Stimulated activated CD4-positive, alpha-beta T cell treated with anti-CD3 and anti-CD28 coated beads, Interleukin-2, amount 100 ng/mL, for 24 hours (primary cell): ENCODE results near the gene SIRT5.

Source experiments
- DNase-seq, 2 donors: peaks; one replicate each; pipeline ENCODE4 v3.0.0-alpha.2; 2020

The SIRT5 gene

DNA sequence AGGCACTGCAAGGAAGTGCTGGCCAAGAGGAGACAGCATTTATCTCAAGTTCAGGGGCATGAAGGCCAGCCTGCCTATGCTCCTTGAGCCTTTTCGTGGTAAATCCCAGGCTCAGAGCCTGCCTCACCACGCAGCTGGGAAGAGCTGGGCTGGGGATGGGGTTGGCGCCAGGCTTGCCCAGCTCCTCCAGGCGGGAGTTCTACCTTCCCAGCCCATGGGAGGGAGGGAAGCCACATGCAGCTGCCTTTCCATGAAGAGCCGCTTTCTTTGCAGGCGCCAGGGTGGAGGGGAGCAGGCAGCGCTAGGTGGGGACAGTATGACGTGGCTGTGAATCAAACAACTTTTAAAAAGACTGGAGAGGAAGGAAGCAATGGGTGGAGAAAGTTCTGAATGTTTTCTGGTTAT lies 19.5 kb upstream of the SIRT5 start:
- no peak for DNase-seq

DNA sequence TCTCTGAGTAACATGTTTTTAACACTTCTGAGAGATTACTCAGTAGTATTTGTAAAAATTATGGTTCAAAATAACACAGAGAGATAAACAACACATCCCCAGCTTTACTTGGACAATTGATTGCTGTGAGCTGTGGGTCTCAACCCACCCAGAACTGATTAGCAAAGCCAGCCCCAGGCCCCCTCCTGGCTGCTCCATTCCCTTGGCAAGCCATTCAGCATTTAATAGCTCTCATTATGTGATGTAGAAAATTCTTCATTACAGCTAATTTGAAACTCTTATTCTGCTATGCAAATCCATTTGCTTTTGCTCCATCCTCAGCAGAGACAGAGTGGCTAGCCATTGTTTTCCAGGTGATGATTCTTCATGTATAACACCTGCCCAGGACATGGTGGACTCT lies 16.6 kb upstream of the SIRT5 start:
- no peak for DNase-seq

DNA sequence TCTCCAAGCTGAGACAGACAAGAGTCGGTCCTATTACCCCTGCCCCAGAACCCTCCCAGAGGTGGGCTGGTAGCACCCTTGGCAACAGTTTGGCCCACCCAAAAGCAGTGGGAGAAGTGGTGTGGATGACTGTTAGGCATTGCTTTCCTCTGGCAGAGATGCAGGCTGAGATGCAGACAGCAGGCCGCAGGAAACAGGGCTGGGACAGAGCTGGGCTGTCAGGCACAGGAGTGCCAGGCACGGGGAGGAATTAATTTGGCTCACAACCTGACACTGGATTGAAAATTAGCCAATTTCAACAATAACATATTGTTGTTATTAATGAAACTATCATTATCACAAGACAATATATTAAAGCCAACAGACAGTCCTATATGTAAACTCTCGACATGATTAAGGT lies 15.7 kb upstream of the SIRT5 start:
- no peak for DNase-seq

DNA sequence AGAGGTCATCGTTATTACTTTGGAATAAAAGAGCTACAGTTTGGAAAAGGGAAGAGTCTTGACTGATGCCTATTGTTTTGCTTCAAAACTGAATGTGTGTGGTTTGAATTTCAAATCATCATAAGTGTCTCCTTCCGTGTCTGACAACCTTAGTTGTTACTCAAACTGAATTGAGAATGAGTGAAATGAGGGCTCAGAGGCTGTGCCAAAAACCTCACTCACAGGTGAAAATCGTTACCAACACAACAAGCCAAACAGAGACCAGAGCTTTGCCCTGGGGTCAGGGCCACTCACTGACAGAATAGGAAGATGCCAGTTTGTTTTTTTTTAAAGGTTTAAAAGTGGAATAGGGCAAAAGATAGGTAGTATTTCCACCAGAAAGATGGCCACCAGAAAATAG lies 15.2 kb upstream of the SIRT5 start:
- no peak for DNase-seq

DNA sequence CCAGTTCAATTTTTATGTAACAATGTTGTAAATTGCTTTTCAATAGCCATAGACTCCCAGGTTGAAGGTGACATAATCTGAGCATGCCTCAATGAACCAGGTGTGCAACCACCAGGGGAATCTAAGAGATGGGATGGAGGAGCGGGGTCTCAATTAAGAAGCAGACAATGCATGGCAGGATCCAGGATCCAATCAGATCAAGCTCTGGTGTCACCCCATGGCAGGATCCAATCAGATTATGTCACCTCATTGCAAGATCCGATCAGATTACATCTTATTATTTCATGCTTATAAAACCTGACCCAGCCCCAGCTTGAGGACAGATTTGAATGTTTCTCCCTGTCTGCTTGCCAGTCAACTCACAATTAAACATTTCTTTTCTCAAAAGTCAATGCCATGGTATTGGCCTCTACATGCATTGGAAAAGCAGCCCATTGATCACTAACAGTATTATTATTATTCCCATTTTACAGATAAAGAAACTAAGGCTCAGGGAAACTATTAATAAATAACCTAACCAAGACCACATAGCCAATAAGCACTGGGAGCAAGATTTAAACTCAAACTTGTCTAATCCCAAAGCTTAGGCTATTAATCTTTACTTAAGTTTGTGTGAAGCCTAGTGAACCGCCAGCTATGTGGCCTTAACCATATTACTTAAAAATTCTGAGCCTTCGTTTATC lies 14.3 kb upstream of the SIRT5 start:
- no peak for DNase-seq

DNA sequence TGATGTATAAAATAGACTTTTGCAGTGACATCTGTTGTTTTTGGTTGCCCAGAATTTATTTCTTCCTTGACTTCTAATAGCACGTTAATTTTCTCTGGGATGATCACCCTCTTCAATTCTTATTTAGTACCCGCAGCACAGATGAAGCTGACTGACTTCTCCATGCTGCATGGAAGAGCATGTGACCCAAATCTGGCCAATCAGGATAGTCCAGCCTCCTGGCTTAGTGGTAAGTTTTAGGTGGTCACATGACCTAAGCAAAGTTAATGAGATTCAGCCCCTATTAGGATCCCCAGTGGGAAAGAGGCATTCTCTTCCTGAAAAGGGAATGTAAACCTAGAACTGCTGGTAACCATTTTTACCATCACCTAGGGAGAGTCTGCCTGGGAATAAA lies 13.8 kb upstream of the SIRT5 start:
- no peak for DNase-seq

DNA sequence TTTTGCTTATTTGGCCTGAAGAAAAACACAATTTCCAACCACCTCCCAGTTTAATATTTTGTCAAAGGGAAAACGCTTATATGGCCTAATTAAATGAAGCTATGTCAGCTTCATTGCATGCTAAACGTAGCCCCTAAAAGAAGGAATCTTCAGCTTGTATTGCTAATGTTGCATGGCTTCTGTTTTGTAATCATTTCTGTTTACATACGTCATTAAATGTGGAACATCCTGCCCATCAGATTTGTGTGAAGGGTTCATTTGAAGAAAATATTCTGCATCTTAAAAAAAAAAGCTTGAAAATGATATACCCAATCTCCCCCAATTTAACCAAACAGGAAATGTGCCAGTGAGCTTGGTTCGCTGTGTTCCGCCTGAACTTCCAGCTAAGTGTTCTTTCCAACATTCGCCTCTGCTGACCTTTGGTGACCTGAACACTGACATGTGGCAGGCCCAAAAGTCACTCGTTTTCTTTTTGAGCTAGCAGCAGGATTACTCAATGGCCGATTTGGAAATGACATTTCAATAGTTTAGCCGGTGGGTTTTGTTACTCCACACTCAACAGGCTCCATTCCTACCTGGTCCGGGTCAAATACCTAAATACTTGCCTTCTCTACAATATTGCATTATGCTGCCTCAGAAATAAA lies 12.7 kb upstream of the SIRT5 start:
- no peak for DNase-seq

DNA sequence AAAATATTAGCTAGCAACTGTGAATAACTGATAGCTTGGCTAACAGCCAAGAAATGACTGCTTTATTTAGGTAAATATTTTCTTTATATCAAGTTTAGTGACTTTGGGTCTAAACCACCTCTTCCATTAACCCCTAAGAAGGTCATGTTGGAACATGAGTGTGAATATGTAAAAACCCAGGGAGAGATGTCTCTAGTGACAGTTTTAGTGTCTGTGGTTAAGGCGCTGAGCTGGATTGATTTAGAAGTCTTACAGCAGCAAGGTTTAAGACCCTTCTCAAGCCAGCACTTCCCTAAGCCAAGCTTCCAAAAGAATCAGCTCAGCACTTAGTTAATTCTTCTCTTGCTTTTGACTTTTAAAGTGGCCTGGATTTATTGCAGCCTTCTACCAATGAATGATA lies 11.4 kb upstream of the SIRT5 start:
- DNase-seq: no peak

DNA sequence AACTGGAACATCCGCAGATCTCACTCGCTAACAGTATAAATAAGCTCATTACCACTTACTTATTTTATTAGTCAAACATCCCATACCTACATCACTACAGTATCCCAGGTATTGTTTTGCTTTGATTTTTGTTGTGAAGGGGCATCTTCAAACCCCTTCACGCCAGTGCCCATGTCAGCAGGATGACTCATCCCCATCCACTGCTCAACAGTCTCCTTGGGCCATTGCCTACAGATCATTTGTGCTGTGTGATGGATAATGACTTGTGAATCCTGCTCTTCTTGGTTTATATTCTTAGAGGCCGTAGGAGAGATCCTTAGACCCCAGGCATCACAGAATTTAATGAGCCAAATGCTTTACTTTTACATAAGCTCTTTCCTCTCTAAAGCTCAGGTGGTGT lies 8.5 kb upstream of the SIRT5 start:
- DNase-seq: no peak

DNA sequence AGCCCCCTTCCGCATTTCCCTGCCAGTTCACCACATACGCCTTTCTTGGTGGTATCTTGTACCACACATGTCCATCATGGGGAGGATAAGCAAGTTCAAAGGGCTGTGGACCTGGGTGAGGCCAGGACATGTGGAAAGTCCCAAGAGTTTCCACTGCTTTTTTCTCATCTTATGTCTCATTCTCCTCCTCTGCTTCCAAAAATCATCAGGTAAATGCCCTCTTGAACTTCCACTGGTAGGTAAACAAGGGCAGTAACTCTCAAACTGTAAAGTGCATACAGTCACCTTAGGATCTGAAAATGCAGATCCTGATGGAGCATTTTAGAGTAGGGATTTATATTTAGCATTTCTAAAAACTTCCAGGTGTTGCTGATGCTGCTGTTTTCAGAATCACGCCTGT lies 7.9 kb upstream of the SIRT5 start:
- no peak for DNase-seq

DNA sequence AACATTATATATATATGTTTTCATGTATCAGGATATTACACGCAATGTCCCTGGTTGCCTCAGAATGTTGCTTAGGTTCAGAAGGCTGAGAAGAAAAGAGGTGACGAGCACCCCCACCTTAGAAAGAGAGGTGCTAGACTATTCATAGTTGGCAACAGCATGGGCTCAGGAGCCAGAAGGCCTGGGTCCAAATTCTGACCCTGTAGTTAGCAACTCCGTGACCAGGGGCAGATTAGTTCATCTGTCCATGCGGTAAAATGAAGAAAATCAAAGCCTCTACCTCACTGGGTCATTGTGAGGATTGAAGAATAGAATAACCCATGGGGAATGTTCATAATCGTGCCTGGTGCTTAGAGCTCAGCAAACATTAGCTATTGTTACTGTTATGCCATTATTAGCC lies 5.4 kb upstream of the SIRT5 start:
- no peak for DNase-seq

DNA sequence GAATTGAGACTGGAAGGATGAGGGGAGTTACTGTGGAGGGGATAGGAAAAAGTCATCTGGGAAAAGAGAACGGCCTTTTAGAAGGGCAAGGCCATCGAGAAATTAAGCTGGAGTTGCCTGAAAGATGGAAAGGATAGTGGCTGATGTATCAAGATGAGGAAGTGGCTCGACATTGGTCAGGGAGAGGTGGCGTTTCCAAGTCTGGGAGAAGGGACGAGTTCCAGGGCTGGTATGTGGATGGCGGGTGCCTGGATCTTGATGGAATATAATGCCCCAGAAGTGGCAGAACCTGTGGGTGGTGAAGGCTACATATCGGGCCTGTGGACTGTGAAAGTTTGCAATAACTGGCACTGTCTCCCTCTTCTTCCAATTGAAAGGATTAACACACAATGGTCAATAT lies 2.2 kb upstream of the SIRT5 start:
- DNase-seq: no peak

DNA sequence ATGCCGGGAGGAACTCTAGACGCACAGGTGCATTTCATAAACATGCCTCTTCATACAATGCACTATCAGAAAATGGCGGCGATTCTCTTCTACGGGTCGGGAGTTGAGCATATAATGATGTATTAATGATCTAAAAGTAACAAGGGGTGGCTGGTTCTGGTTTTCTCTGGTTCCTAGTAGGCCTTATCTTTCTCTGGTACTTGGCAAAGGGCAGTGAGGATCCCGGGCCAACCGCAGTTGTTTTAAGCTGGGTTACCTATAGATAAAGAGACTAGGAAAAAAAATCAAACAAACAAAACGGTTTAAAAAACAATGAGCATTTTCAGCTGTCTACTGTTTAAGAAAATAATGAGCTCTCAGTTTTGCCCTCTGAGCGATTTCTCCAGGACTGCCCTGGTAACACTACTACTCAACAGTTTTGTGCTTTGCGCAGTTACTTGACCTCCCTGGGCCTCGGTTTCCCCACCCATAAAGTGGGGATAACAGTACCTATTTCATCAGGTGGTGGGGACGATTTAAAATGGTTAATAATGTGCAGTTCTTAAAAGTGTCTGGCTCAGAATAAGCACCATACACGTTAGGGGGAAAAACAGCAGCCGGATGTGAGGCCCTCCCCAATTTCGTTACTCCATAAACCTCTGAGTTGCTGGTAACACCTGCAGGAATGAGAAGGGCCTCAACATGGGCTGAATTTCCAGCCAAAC lies 1.3 kb upstream of the SIRT5 start:
- no peak for DNase-seq

DNA sequence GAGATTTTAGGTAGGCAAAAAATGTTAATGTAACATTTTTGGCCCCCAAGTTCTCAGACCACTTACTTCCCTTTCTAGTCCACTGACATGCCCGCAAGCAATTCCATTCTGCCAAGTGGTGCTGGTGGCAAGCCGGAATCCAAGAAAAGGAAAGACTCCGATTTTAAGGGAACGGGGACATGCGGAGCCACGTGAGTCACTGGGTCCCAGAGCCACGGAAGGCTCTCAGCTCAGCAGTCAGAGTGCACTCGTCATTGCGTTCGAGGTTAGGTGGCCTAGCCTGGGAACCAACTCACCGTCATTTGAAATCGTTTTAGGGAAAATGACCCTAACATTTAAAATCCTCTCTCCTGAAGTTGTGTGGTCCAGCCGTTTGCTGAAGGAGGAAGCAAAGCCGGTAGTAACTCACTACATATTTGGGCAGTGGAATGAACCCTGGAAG lies 711 bp upstream of the SIRT5 start:
- peak; percentile 21 to 25 for DNase-seq

DNA sequence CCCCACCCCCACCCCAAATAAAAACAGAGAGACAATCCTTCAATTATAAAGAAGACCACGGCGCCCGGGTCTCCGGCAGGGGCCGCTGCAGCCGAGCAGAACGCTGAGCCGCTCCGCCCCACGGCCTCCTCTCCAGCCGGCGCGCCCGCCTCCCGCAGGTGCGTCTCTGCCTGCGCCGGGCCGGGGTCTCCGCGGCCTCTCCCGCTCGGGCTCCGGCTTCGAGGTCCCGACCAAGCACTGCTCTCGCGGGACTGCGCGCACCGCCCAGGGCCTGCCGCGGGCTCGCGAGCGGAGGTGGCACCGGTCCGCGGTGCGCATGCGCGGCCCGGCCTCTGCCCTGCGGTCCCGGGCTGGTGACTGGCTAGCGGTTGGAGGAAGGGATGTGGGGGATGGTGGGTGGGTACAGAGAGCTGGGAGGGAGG lies 241 bp upstream of the SIRT5 start:
- DNase-seq: peak; percentile 91

DNA sequence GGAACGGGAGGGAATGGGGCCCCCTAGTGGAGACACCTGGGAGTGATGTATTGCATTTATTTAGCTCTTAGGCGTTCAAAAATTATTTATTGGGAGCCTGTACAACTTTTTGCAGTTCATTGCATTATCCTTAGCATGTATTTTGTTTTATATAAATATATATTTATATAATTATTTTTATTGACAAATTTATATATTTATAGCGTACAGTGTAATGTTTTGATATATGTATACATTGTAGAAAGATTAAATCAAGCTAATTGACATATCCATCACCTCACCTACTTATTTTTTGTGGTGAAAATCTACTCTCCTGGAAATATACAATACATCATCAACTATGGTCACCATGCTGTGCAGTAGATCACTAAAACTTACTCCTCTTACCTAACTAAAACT lies 975 bp downstream of the SIRT5 start:
- DNase-seq: no peak

DNA sequence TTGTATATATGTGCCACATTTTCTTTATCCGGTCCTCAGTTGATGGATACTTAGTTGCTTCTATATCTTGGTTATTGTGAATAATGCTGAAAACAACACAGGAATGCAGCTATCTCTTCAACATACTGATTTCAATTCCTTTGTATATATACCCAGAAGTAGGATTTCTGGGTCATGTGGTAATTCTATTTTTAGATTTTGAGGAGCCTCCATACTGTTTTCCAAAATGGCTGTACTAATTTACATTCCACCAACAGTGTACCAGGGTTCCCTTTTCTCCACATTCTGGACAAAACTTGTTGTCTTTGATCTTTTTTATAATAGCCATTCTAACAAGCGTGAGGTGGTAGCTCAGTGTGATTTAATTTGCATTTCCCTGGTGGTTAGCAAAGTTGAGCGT lies 1.6 kb downstream of the SIRT5 start:
- no peak for DNase-seq

DNA sequence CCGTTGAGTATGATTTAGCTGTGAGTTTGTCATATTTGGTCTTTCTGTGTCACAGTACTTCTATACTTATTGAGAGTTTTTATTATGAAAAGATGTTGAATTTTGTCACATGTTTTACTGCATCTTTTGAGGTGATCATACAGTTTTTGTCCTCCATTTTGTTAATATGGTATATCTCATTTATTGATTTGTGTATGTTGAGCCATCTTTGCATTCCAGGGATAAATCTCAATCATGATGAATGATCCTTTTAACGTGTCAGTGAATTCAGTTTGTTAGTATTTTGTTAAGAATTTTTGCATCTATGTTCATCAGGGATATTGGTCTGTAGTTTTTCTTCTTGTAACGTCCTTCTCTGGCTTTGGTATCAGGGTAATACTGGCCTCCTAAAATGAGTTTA lies 3.5 kb downstream of the SIRT5 start:
- DNase-seq: no peak

DNA sequence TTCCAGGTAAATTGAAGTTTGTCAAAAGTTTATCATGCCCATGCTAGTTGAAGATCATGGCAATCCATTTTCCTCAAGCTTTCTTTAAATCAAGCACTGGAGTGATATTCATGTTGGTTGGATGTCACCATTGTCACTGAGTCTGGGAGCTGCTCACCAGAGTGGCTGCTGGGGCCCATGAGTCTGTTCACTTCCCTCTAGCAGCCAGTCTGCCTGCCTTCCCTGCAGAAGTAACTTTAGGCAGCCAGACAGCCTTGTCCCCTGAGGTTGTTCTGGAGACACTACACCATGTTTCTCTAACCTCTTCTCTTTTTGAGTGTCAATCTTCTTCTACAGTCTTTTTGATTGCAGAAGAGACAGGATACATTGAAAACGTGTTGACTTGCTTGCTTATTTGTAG lies 5.5 kb downstream of the SIRT5 start:
- DNase-seq: no peak

DNA sequence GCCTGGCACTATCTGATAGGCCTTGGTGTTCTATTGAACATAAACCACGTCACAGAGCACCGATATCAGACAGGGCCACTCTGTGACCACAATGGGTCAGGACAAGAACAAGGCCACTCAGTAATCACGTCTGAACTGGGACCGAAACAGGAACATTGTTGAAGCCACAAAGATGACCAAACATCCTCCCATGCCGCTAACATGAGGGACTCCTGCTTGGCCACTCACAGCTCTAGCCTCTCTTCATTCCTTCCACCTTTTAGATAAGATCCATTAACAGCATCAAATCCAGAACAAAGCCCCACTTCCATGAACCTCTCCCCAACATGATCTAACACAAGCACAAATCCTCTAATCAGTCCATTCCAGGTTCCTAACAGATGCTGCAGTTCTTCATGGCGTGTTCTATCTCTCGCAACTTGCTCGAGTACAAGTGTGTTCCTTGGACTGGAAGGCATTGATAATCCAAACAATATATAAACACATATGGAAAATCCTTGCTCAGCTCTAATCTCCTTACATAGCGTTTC lies 7.4 kb downstream of the SIRT5 start:
- DNase-seq: no peak

DNA sequence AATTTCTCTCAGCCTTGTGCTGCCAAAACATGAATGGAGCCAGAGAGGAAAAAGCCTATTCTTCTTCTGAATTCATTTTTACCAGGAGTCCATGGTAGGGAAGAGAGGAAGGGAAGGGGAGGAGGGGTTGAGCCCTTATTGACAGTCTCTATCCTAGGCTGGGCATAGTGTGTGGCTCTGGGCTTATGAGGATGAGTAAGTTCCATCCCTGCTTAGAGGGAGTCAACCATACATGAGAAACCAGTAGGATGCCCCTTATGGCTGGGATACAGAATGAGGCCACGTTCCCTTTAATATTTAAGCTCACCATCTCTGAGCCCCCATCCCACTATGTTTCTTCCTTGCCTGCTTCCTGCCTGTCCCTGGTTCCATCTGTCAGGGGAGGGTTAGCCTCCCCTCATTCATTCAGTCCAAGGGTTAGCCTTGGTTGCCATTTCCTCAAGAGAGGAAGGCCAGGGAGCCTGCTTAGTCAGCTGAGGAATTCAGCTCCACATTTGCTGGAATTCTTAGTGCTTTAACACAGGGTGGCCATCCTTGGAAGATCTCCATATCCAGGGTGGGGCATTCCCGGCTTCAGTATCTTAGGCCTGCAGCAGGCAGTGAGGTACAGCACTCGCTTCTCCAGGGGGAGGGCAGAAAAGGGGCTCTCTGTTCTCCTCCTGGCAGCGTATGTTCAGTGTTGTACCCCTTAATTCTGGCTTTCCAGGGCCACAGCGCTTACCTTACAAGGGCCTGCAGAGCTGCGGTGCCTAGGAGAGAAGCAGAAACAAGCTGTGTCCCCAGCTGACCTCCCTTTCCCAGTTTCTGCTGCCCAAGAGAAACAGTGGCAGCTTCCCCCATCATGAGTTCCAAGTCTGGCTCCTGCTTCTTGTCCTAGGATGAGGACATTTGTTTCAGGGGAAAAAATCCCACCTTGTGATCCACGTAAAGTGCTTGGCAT lies 12.5 kb downstream of the SIRT5 start:
- DNase-seq: no peak

DNA sequence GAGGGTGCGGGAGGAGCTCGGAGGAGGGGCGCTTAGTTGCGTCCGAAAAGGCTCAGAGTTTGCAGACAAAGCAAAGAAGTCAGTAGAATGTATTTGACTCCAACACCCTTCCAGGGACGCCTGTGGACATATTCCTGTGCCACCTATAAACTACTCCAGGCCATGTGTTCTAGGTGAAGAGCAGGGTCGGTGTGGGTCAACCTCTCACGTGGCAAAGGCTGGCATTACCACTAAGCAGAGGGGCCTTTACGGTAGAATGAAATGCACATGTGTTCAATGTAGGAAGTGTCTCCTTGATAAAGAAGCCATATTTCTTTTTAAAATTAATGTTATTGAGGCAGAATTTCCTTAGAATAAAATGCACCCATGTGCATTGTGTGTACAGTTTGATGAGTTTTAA lies 15.4 kb downstream of the SIRT5 start:
- no peak for DNase-seq

DNA sequence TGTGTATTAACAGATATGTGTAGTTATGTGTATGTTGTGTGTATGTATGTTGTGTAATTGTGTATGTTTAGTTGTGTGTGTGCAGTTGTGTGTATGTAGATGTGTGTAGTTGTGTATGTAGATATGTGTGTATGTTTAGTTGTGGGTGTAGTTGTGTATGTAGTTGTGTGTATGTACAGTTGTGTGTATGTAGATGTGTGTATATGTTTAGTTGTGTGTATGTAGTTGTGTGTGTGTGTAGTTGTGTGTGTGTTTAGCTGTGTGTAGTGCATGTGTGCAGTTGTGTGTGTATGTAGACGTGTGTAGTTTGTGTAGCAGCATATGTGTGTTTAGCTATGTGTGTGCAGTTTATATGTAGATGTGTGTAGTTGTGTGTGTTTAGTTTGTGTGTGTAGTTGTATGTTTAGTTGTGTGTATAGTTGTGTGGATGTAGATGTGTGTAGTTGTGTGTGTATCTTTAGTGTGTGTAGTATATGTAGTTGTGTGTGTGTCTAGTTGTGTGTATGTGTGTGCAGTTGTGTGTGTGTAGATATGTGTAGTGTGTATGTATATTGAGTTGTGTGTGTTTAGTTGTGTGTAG lies 16.3 kb downstream of the SIRT5 start:
- no peak for DNase-seq
